Measurements from ENCODE around the gene DOCK4.

Gene DOCK4

GRCh38 chr7:111842491-111842890, 363.7 kb downstream of the DOCK4 start:
- H3K9me2 ChIP-seq (replicated peaks; ENCODE audit: insufficient read depth, low read length) = no peaks in the 10 kb centered on the region
- no peak overlapping the region for H3K4me3 ChIP-seq (ENCODE audit: insufficient read depth, low read length, poor library complexity, severe bottlenecking)
- no peak overlapping the region for H3K4me2 ChIP-seq (ENCODE audit: low read depth, low read length, poor library complexity, severe bottlenecking)
- H3K27ac ChIP-seq (ENCODE audit: low read depth, low read length) = no peak overlapping the region
- no peaks in the 10 kb centered on the region for H3F3A ChIP-seq (ENCODE audit: insufficient read depth)
- no peaks in the 10 kb centered on the region for H3K27me3 ChIP-seq (ENCODE audit: low read length)
- TF ChIP-seq EZH2phosphoT487 (conservative IDR thresholded peaks at IDR 0.05; ENCODE audit: low read length) (no peak), CTCF (IDR thresholded peaks at IDR 0.05; ENCODE audit: insufficient read depth, low read length, poor library complexity, severe bottlenecking) (no peak)
- H3K9me3 ChIP-seq (ENCODE audit: insufficient read depth, low read length) = no peaks in the 10 kb centered on the region
- H3K36me3 ChIP-seq (ENCODE audit: low read length) = no peaks in the 10 kb centered on the region
- H4K20me1 ChIP-seq (ENCODE audit: low read depth, low read length) = no peaks in the 10 kb centered on the region
- H3K79me2 ChIP-seq (ENCODE audit: insufficient read depth, low read length) = no peaks in the 10 kb centered on the region
- H2AFZ ChIP-seq (ENCODE audit: low read depth, low read length, severe bottlenecking) = no peak overlapping the region
- H3K9ac ChIP-seq (ENCODE audit: low read length) = no peak overlapping the region

GRCh38 chr7:111841596-111842205, 364.5 kb downstream of the DOCK4 start:
- Histone ChIP-seq H3K9ac (ENCODE audit: low read length) (no peak overlapping the region), H3K27me3 (ENCODE audit: low read length) (no peaks in the 10 kb centered on the region), H3K9me2 (replicated peaks; ENCODE audit: insufficient read depth, low read length) (no peaks in the 10 kb centered on the region), H2AFZ (ENCODE audit: low read depth, low read length, severe bottlenecking) (no peak overlapping the region), H3K79me2 (ENCODE audit: insufficient read depth, low read length) (no peaks in the 10 kb centered on the region), H3K4me2 (ENCODE audit: low read depth, low read length, poor library complexity, severe bottlenecking) (no peak overlapping the region), H3F3A (ENCODE audit: insufficient read depth) (no peaks in the 10 kb centered on the region), H3K27ac (ENCODE audit: low read depth, low read length) (no peak overlapping the region), H3K4me3 (ENCODE audit: insufficient read depth, low read length, poor library complexity, severe bottlenecking) (no peak overlapping the region), H4K20me1 (ENCODE audit: low read depth, low read length) (no peaks in the 10 kb centered on the region), H3K36me3 (ENCODE audit: low read length) (no peaks in the 10 kb centered on the region), H3K9me3 (ENCODE audit: insufficient read depth, low read length) (no peaks in the 10 kb centered on the region)
- no peak for TF ChIP-seq EZH2phosphoT487 (conservative IDR thresholded peaks at IDR 0.05; ENCODE audit: low read length)
- no peak for TF ChIP-seq CTCF (IDR thresholded peaks at IDR 0.05; ENCODE audit: insufficient read depth, low read length, poor library complexity, severe bottlenecking)

GRCh38 chr7:111840528-111840927, 365.7 kb downstream of the DOCK4 start:
- H3K9ac ChIP-seq (ENCODE audit: low read length) = no peak overlapping the region
- no peak overlapping the region for H3K4me3 ChIP-seq (ENCODE audit: insufficient read depth, low read length, poor library complexity, severe bottlenecking)
- no peaks in the 10 kb centered on the region for H3F3A ChIP-seq (ENCODE audit: insufficient read depth)
- H4K20me1 ChIP-seq (ENCODE audit: low read depth, low read length) = no peaks in the 10 kb centered on the region
- H3K36me3 ChIP-seq (ENCODE audit: low read length) = no peaks in the 10 kb centered on the region
- no peak overlapping the region for H3K27ac ChIP-seq (ENCODE audit: low read depth, low read length)
- TF ChIP-seq EZH2phosphoT487 (conservative IDR thresholded peaks at IDR 0.05; ENCODE audit: low read length) (no peak), CTCF (IDR thresholded peaks at IDR 0.05; ENCODE audit: insufficient read depth, low read length, poor library complexity, severe bottlenecking) (no peak)
- H2AFZ ChIP-seq (ENCODE audit: low read depth, low read length, severe bottlenecking) = no peak overlapping the region
- H3K9me2 ChIP-seq (replicated peaks; ENCODE audit: insufficient read depth, low read length) = no peaks in the 10 kb centered on the region
- no peaks in the 10 kb centered on the region for H3K9me3 ChIP-seq (ENCODE audit: insufficient read depth, low read length)
- no peak overlapping the region for H3K4me2 ChIP-seq (ENCODE audit: low read depth, low read length, poor library complexity, severe bottlenecking)
- no peaks in the 10 kb centered on the region for H3K79me2 ChIP-seq (ENCODE audit: insufficient read depth, low read length)
- H3K27me3 ChIP-seq (ENCODE audit: low read length) = no peaks in the 10 kb centered on the region
